ENCODE results near the gene RPL7A. TPM values are rescaled to one million over a fixed set of nuclear protein-coding genes. Genes with fewer than 3 reads are reported as not detected.

Gene RPL7A
- total and polyA plus RNA-seq, 2 of the 13 experiments (the other 11 are each of a cell fraction or from before 2014, with no cell fraction given) = 2,401 to 2,938 TPM

GRCh38 chr9:133362359-133363044 lies 14.5 kb downstream of the RPL7A start:
- intact Hi-C loops (cut with micrococcal nuclease; ENCODE audit: unreplicated experiment) (no loop called here), in situ Hi-C loops (cut with HindIII; ENCODE audit: extremely low pct_ligation_motif_present, low pct_unique_long_range_greater_than_20kb) (no loop called here)
- no peak for ATAC-seq
- no peak for DNase-seq (ENCODE audit: low spot score)
- TSS peak; percentile 47 for BruUV-seq (replicated peaks)
- H3K4me1 ChIP-seq (ENCODE audit: insufficient read depth, low read length) = peaks cover 46% of the 10 kb centered on the region
- no peak overlapping the region for H3K4me2 ChIP-seq (ENCODE audit: low read depth, low read length)
- H3K9ac ChIP-seq (ENCODE audit: insufficient read depth, low read depth, low read length) = no peak overlapping the region
- WGBS (ENCODE audit: low lambda C conversion rate) = 97% methylated on average over 12 of the region's 15 CpGs
- H3K4me3 ChIP-seq (replicated peaks in 1 of 3; ENCODE audit: insufficient read depth in 1 of 3, low read depth in 2 of 3, low read length in 3 of 3) = no peak overlapping the region
- H4K20me1 ChIP-seq (ENCODE audit: insufficient read depth, low read length) = peaks cover 62% of the 10 kb centered on the region
- no peak for FAIRE-seq
- no peak overlapping the region for H2AFZ ChIP-seq (ENCODE audit: low read length)
- no peak overlapping the region for H3K27ac ChIP-seq (ENCODE audit: extremely low read length, insufficient read depth, low read length)
- ChIA-PET POLR2A (interaction anchor here (1.6 to 1.9 kb wide), 2 partner anchors 9 to 97 kb away, joined by 5 to 7 read pairs; partner anchors contain the start of gene CACFD1), CTCF (ENCODE audit: low intra/inter-chr PET ratio, low total read pairs) (no interaction called here)
- H3K27me3 ChIP-seq (ENCODE audit: control insufficient read depth in 1 of 2, insufficient read depth in 2 of 2, low read length in 2 of 2) = no peaks in the 10 kb centered on the region
- peaks cover 26% of the 10 kb centered on the region for H3K79me2 ChIP-seq (ENCODE audit: insufficient read depth, low read length)
- peaks cover 25 to 86% of the 10 kb centered on the region in 2 experiments for H3K36me3 ChIP-seq (replicated peaks in 1 of 2; ENCODE audit: control insufficient read depth in 1 of 2, insufficient read depth in 2 of 2, low read length in 2 of 2)
- H3K9me3 ChIP-seq (ENCODE audit: low read length) = no peaks in the 10 kb centered on the region
- TF ChIP-seq MIER2 (CRISPR knock-in tag; IDR thresholded peaks at IDR 0.05) (no peak), POLR2A (IDR thresholded peaks at IDR 0.05; ENCODE audit: insufficient read depth in 1 of 2, low read depth in 2 of 2, low read length in 2 of 2) (peak in 1 of 2 experiments; percentile 38; a peak in 3 of 4 replicates), ZFP90 (CRISPR knock-in tag; IDR thresholded peaks at IDR 0.05; ENCODE audit: borderline replicate concordance) (no peak), CCDC6 (CRISPR knock-in tag; IDR thresholded peaks at IDR 0.05) (no peak), TGIF2 (CRISPR knock-in tag; IDR thresholded peaks at IDR 0.05) (no peak), AGO2 (optimal IDR thresholded peaks at IDR 0.05; ENCODE audit: low read depth, low read length) (peak; percentile 90), HDAC2 (CRISPR knock-in tag; IDR thresholded peaks at IDR 0.05) (no peak), MED8 (CRISPR knock-in tag; IDR thresholded peaks at IDR 0.05; ENCODE audit: insufficient replicate concordance) (no peak), RCOR2 (CRISPR knock-in tag; IDR thresholded peaks at IDR 0.05) (no peak), ISX (CRISPR knock-in tag; conservative IDR thresholded peaks at IDR 0.05) (no peak), ZNF101 (CRISPR knock-in tag; IDR thresholded peaks at IDR 0.05; ENCODE audit: borderline replicate concordance, low read depth) (no peak), GZF1 (CRISPR knock-in tag; IDR thresholded peaks at IDR 0.05) (no peak), SMARCC2 (IDR thresholded peaks at IDR 0.05) (no peak), ZNF841 (CRISPR knock-in tag; IDR thresholded peaks at IDR 0.05; ENCODE audit: borderline replicate concordance) (no peak), GTF2F1 (IDR thresholded peaks at IDR 0.05; ENCODE audit: low read length) (no peak), ZNF343 (CRISPR knock-in tag; IDR thresholded peaks at IDR 0.05) (no peak), PAX8 (CRISPR knock-in tag; IDR thresholded peaks at IDR 0.05; ENCODE audit: borderline replicate concordance) (no peak), NCOA2 (CRISPR knock-in tag; IDR thresholded peaks at IDR 0.05) (no peak), FOXK2 (IDR thresholded peaks at IDR 0.05) (no peak), ZNF407 (CRISPR knock-in tag; IDR thresholded peaks at IDR 0.05; ENCODE audit: not compliant biosample characterization) (no peak)

All from HepG2 (cell line).